WTC11 (cell line): ENCODE data around the gene CA7. TPM values are rescaled to one million over a fixed set of nuclear protein-coding genes. Genes with fewer than 3 reads are reported as not detected.

Experiments
- AFF4 ChIP-seq: sonication (generic); formaldehyde crosslinking; IDR thresholded peaks from 2 replicates; pipeline ENCODE4 v1.8.1; 2023; ENCODE audit warnings: mild to moderate bottlenecking, missing genetic modification reagents, borderline replicate concordance
- ATF2 ChIP-seq: sonication (generic); formaldehyde crosslinking; IDR thresholded peaks from 2 replicates; pipeline ENCODE4 v1.8.1; 2022; ENCODE audit warnings: low read depth, missing genetic modification reagents, borderline replicate concordance
- ATF3 ChIP-seq: sonication (generic); formaldehyde crosslinking; conservative IDR thresholded peaks from 2 replicates; pipeline ENCODE4 v1.8.1; 2022; ENCODE audit warnings: mild to moderate bottlenecking, missing genetic modification reagents
- CDX4 ChIP-seq: fragments of 250-450 bp; sonication (Bioruptor Pico); IDR thresholded peaks from 2 replicates; pipeline ENCODE4 v1.9.0; 2021; ENCODE audit warnings: moderate library complexity, mild to moderate bottlenecking, inconsistent platforms, borderline replicate concordance
- E2F5 ChIP-seq: sonication (generic); formaldehyde crosslinking; IDR thresholded peaks from 2 replicates; pipeline ENCODE4 v1.8.1; 2022; ENCODE audit warnings: mild to moderate bottlenecking, moderate library complexity, missing genetic modification reagents
- ETV6 ChIP-seq: sonication (generic); formaldehyde crosslinking; IDR thresholded peaks from 2 replicates; pipeline ENCODE4 v1.8.1; 2022; ENCODE audit warnings: mild to moderate bottlenecking, missing genetic modification reagents
- FOXK1 ChIP-seq: sonication (generic); formaldehyde crosslinking; IDR thresholded peaks from 2 replicates; pipeline ENCODE4 v1.8.0; 2022; ENCODE audit warnings: mild to moderate bottlenecking, moderate library complexity, missing genetic modification reagents
- GTF2I ChIP-seq: fragments of 250-450 bp; sonication (Bioruptor Pico); conservative IDR thresholded peaks from 2 replicates; pipeline ENCODE4 v1.4.0; 2021; ENCODE audit warnings: mild to moderate bottlenecking
- HMGXB4 ChIP-seq: sonication (generic); formaldehyde crosslinking; IDR thresholded peaks from 2 replicates; pipeline ENCODE4 v1.8.1; 2023; ENCODE audit warnings: mild to moderate bottlenecking, moderate library complexity, missing genetic modification reagents
- KAT7 ChIP-seq: sonication (generic); formaldehyde crosslinking; IDR thresholded peaks from 2 replicates; pipeline ENCODE4 v1.8.1; 2023; ENCODE audit warnings: missing genetic modification reagents, mild to moderate bottlenecking, borderline replicate concordance
- MXD4 ChIP-seq: fragments of 250-450 bp; sonication (Bioruptor Pico); IDR thresholded peaks from 2 replicates; pipeline ENCODE4 v1.8.0; 2021; ENCODE audit warnings: mild to moderate bottlenecking, moderate library complexity, borderline replicate concordance
- MYBL2 ChIP-seq: sonication (generic); formaldehyde crosslinking; IDR thresholded peaks from 2 replicates; pipeline ENCODE4 v1.8.1; 2023; ENCODE audit warnings: mild to moderate bottlenecking, moderate library complexity, missing genetic modification reagents
- NR3C1 ChIP-seq: sonication (generic); formaldehyde crosslinking; conservative IDR thresholded peaks from 2 replicates; pipeline ENCODE4 v1.8.1; 2023; ENCODE audit warnings: low read depth, mild to moderate bottlenecking, missing genetic modification reagents
- PRDM15 ChIP-seq: sonication (generic); formaldehyde crosslinking; IDR thresholded peaks from 2 replicates; pipeline ENCODE4 v1.8.0; 2022; ENCODE audit warnings: missing genetic modification reagents
- ZBTB21 ChIP-seq: sonication (generic); formaldehyde crosslinking; IDR thresholded peaks from 2 replicates; pipeline ENCODE4 v1.8.1; 2023; ENCODE audit warnings: mild to moderate bottlenecking, missing genetic modification reagents, borderline replicate concordance
- ZMAT4 ChIP-seq: fragments of 250-450 bp; sonication (Bioruptor Pico); IDR thresholded peaks from 2 replicates; pipeline ENCODE4 v1.9.0; 2021; ENCODE audit warnings: mild to moderate bottlenecking
- ZNF532 ChIP-seq: fragments of 250-450 bp; sonication (Bioruptor Pico); IDR thresholded peaks from 2 replicates; pipeline ENCODE4 v1.9.0; 2021; ENCODE audit warnings: mild to moderate bottlenecking, borderline replicate concordance
- total RNA-seq: library from RNA; stranded (reverse); gene quantifications from 3 replicates; pipeline ENCODE4 v1.2.3, GENCODE V29; 2021

The CA7 gene
- total RNA-seq, 1 experiment from 2014 or later = 1.6 TPM

GRCh38 chr16:66844342-66845079 lies at the start of gene CA7 (continued):
- TF ChIP-seq ZNF532 (CRISPR knock-in tag) (no peak), MYBL2 (no peak), KAT7 (CRISPR knock-in tag) (peak; percentile 86; the same call in 1 of the 2 replicates), PRDM15 (CRISPR knock-in tag) (no peak), NR3C1 (CRISPR knock-in tag) (no peak), ETV6 (CRISPR knock-in tag) (0 out of 2 replicates have a peak, but pooled peaks have one; percentile 45), MXD4 (CRISPR knock-in tag) (no peak), HMGXB4 (CRISPR knock-in tag) (0 out of 2 replicates have a peak, but pooled peaks have one; percentile 54), ZBTB21 (CRISPR knock-in tag) (no peak), ATF3 (CRISPR knock-in tag) (no peak), E2F5 (CRISPR knock-in tag) (peak; percentile 71; the same call in 1 of the 2 replicates), GTF2I (CRISPR knock-in tag) (no peak), ATF2 (no peak), AFF4 (CRISPR knock-in tag) (no peak), ZMAT4 (CRISPR knock-in tag) (no peak), FOXK1 (CRISPR knock-in tag) (no peak), CDX4 (CRISPR knock-in tag) (no peak)
